Peyer's patch (tissue), 4 donors: ENCODE results near the gene D2HGDH.

Experiments used
- POLR2A ChIP-seq, 2 donors: fragments of 450-650 bp; IDR thresholded peaks; one replicate each; pipeline ENCODE4 v1.5.1; 2017; ENCODE audit warnings: antibody characterized with exemption in 2 of 2, mild to moderate bottlenecking in 2 of 2, moderate library complexity in 2 of 2
- TF ChIP-seq, protein P1 (sequence below), 6 experiments: fragments of 450-650 bp in 4 of 6; fragments of 200-600 bp in 2 of 6; sonication (generic) in 1 of 6; IDR thresholded peaks; one replicate each; pipeline ENCODE4 v1.5.1; 2017 to 2019; ENCODE audit warnings: antibody characterized with exemption in 6 of 6, mild to moderate bottlenecking in 3 of 6, moderate library complexity in 1 of 6

DNA sequence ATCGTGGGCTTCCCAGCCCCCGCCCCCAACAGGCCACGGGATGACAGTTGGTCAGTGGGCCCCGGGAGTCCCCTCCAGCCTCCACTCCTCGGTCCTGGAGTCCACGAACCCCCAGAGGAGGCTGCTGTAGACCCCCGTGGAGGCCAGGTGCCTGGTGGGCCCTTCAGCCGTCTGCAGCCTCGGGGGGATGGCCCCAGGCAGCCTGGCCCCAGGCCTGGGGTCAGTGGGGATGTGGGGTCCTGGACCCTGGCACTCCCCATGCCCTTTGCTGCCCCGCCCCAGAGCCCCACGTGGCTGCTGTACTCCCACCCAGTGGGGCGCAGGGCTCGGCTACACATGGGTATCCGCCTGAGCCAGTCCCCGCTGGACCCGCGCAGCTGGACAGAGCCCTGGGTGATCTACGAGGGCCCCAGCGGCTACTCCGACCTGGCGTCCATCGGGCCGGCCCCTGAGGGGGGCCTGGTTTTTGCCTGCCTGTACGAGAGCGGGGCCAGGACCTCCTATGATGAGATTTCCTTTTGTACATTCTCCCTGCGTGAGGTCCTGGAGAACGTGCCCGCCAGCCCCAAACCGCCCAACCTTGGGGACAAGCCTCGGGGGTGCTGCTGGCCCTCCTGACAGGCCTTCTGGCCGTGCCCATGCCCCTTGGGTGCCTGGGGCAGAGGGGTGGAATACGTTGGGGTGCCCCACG is 82.1 kb downstream of the D2HGDH start:
- TF ChIP-seq, protein P1, sequence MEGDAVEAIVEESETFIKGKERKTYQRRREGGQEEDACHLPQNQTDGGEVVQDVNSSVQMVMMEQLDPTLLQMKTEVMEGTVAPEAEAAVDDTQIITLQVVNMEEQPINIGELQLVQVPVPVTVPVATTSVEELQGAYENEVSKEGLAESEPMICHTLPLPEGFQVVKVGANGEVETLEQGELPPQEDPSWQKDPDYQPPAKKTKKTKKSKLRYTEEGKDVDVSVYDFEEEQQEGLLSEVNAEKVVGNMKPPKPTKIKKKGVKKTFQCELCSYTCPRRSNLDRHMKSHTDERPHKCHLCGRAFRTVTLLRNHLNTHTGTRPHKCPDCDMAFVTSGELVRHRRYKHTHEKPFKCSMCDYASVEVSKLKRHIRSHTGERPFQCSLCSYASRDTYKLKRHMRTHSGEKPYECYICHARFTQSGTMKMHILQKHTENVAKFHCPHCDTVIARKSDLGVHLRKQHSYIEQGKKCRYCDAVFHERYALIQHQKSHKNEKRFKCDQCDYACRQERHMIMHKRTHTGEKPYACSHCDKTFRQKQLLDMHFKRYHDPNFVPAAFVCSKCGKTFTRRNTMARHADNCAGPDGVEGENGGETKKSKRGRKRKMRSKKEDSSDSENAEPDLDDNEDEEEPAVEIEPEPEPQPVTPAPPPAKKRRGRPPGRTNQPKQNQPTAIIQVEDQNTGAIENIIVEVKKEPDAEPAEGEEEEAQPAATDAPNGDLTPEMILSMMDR (IDR thresholded peaks at IDR 0.05) = no peak
- no peak for TF ChIP-seq POLR2A (IDR thresholded peaks at IDR 0.05)
